Measurements from ENCODE around the gene MPPED1.

Gene MPPED1

DNA sequence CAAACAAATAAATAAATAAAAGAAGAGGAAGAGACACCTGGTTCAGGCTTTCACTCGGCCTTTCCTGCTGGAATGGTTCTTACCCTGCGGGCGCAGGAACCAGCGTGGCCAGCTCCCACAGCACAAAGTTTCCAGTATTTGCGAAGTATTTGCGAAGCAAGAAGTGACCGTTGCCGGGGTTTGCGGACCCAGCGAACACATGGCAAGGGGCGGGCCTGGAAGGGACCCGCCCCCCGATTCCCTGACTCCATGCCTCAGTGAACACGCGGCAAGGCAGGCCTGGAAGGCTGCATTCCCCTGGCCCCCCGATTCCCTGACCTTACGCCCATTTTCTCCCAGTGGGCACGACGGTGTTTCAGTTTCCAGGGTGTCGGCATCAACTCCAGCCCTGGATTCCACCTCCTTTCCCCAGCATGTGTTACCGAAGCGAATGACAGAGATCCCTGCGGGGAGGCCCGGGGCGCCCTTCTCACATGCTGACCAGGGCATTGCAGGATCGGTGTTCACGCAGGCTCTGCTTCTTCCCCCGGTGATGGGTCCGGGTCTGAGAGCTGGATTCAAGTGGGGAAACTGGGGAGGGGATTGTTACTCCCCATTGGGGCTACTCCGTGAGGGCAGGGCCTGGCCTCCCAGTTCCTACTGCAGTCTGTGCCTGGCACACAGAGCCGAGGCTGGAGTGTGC lies 102.8 kb downstream of the MPPED1 start:
- DNase-seq (ENCODE audit: low read depth in 3 of 3, low spot score in 1 of 3): no peak

DNA sequence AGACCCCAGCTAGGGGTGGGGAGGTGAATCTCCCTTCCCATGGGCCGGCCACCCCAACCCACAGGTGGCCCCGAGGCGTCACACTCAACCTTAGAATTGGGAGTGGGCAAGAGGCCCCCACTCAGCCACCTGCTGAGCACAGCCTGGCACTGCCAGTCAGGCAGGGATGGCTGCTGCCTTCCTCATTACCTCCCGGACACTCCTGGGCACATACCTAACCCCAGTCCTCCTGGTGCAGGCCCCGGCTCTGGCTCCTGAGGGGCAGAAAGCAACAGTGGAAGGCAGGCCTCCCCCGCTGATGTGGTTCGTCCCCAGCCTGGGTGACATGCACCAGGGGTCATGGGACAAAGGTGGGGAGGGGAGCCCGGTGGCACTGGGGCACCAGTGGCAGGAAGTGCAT lies 103.6 kb downstream of the MPPED1 start:
- no peak for DNase-seq (ENCODE audit: low read depth in 3 of 3, low spot score in 1 of 3)

DNA sequence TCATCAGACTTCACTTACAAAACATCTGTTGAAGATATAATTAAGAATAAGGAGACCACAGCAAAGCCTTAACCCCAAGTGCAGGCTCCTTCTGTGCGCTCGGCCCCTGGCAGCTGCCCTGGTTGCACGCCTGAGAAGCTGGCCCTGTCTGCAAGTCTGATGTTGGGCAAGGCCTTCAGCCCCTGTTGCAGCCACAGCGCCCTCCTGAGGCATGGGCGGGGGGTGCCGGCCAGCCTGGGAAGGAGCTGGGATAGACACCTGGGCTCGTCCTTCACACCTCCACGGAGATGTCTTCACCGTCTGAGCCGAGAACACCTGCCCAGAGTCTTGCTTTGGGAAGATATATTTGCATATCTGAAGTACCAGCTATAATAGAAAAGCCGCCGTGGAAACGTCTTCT lies 104.1 kb downstream of the MPPED1 start:
- DNase-seq (ENCODE audit: low read depth in 3 of 3, low spot score in 1 of 3): no peak

DNA sequence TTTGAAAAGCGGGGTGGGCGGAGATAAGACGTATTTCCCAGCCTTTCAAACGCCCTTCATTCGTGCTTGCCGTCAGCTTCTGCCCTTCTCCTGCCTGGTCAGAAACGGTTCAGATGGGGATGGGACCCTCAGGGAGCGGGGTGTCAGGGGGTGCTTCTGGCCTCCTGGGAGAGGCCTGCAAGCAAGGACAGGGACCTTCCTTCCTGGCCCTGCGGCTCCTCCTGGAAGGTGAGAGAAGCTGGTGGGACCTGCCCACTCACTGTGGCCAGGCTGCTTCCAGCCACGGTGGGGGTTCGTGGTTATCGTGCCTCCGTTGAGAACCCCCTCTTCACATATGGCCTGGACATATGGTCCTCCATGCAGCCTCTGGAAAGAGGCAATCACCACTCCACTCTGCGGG lies 104.6 kb downstream of the MPPED1 start:
- no peak for DNase-seq (ENCODE audit: low read depth in 3 of 3, low spot score in 1 of 3)

DNA sequence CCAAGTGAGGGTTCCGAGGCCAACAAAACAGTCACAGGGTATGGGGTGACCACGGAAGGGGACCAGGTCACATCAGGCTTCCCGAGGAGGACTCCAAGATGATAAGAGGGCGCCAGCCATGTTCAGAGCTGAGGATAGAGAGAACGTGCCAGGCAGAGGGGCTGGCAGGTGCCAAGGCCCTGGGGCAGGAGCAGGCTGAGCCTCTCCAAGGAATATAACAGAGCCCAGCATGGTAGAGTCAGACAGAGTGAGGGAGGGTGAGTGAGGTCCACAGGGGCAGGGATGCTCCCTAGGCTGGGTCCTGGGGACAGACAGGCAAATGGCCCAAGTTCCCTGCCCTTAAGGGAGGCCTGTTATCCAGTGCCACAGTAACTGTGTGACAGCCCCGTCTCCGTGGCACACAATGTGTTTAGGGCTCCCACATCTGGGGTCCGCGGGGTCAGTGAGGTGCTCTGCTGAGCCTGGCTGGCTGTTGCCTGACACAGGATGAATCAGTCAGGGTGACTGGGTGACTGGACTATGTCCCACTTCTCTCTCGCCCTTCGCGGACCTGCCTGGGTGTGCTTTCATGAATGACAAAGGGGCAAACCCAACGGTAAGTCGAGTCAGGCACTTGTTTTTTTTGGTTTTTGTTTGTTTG lies 105.3 kb downstream of the MPPED1 start:
- DNase-seq (ENCODE audit: low read depth in 3 of 3, low spot score in 1 of 3): no peak

DNA sequence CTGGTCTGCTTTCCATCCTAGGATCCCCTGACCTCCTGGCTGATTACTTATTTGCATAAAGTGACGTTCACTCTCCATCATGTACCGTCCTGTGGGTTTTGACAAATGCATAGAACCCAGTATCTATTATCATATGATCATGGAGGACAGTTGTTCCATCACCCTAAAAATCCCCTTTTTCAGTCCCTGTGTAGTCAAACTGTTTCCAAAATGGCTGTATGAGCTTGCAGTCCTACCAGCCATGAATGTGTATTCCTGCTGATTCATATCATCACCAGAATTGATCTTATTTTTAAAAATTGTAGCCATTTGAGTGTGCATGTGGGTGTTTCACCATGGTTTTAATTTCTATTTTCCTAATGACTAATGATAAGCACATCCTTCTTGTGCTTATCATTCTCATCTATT lies 108.8 kb downstream of the MPPED1 start:
- no peak for DNase-seq (ENCODE audit: low read depth in 3 of 3, low spot score in 1 of 3)

DNA sequence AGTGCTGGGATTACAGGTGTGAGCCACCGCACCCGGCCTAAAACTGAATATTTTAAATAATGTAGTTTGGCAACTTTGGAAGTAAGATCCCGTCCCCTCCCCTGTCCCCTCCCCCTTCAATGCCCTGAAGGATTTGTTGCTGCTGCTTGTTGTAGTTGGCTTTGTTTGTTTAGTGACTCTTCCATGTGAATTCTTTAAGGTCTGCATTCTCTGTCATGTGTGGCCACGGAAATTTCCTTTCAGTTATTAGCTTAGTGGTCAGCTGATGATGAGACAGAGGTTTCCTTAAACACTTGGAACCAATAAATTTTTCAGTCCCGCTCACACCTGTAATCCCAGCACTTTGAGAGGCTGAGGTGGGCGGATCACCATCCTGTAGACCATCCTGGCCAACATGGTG lies 109.9 kb downstream of the MPPED1 start:
- DNase-seq (ENCODE audit: low read depth in 3 of 3, low spot score in 1 of 3): no peak

DNA sequence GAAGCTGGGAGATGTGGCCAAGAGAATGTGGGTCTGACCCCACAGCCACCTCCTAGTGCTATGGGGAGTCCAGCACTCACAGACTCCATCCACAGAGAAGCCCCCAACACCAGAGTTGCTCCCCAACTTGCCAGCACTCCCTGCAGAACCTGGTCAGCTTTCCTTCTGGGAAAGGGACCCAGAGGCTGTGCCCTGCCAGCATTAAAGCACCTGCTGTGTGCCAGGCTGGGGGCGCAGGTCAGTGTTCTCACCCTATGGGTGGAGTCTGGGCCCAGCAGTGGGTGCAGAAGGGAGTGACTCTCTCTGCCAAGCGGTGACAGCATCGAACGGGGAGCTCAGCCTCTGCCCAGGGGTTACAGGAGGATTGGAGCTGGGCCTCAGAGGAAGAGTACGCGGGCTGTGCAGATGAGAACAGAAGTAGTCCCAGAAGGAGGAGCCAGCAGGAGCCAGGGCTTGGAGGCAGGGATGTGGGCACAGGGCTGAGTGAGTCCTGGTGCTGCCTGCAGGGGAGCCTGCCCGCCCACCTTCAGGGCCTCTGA lies 114.4 kb downstream of the MPPED1 start:
- DNase-seq (ENCODE audit: low read depth in 3 of 3, low spot score in 1 of 3): no peak

- DNase-seq (ENCODE audit: low read depth in 3 of 3, low spot score in 1 of 3): no peak
These were observed 115.1 kb downstream of the MPPED1 start for GRCh38 chr22:43526946-43527345.

DNA sequence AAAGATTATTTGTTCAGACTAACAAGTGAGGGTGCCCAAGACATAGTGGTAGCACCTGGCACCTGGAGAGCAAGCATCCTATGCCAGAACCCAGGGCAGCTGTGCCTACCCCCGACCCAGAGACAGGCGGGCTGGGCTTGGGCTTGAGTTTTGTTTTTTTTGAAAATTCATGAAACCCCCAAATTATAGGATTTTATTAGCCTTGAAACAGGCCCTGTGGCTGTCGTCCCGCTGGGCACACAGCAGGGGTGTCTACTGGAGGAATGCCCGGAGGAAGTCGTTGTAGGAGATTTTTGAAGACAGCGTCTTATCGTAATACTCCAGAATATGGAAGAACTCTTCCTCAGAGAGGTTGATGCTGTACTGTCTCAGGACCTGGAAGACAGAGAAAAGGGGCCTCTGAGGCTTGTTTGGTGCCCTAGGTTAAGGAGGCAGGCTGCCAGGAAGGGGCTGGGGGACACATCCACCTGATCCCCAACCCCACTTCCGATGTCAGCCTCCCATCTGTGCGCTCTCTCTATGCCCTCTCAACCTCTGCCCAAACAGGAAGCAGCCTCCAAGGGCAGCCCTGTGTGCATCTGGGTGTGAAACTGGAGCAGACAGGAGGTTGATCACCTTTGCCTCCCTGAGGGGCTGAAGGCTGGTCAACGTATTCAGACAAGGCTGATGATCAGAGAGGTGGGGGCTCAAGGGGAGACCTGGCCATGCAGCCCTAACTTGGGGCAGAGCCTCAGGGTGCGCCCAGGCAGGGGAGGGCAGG lies 117.0 kb downstream of the MPPED1 start:
- no peak for DNase-seq (ENCODE audit: low read depth in 3 of 3, low spot score in 1 of 3)

GRCh38 chr22:43529461-43529860 lies 117.6 kb downstream of the MPPED1 start:
- no peak for DNase-seq (ENCODE audit: low read depth in 3 of 3, low spot score in 1 of 3)

GRCh38 chr22:43529934-43530333 lies 118.1 kb downstream of the MPPED1 start:
- DNase-seq (ENCODE audit: low read depth in 3 of 3, low spot score in 1 of 3): no peak

GRCh38 chr22:43530349-43531201 lies 118.8 kb downstream of the MPPED1 start:
- DNase-seq (ENCODE audit: low read depth in 3 of 3, low spot score in 1 of 3): no peak

DNA sequence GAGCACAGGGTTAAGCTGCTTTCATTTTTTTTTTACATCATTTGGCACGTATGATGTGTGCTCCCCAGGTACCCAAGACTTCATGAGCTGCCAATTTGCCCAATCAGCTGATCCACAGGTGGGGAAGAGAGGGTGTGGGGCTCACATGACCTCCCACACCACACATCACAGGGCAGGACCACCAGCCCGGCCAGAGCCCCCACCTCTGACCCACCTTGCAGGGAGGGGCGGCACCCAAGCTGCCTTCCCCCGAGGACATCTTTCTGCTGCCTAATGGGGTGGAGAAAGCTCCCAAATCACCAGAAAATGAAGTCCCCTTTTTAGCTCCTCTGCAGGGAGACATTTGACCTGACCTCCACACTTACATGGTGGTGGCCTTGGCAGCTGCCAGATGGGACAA lies 119.8 kb downstream of the MPPED1 start:
- DNase-seq (ENCODE audit: low read depth in 3 of 3, low spot score in 1 of 3): no peak

- DNase-seq (ENCODE audit: low read depth in 3 of 3, low spot score in 1 of 3): no peak
These were observed 120.7 kb downstream of the MPPED1 start for GRCh38 chr22:43532301-43533155.

DNA sequence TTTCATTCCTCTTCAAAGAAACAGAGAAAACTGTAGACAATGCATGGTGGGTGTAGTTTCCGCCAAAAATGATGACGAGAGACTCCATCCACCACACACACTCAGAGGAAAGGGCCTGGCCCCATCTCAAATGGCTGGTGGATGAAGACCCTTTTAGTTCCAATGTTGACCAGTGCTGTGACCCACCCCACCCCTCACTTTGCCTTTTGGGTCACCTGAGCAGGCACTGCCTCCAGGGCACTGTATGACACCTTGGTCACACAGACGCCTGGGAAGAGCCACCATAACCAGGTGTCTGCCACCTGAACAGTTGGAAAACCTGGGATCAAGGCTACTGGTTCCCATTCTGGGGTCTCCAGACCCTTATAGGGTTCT lies 121.3 kb downstream of the MPPED1 start:
- no peak for DNase-seq (ENCODE audit: low read depth in 3 of 3, low spot score in 1 of 3)

- DNase-seq (ENCODE audit: low read depth in 3 of 3, low spot score in 1 of 3): no peak
These were observed 122.0 kb downstream of the MPPED1 start for GRCh38 chr22:43533656-43534428.

- DNase-seq (ENCODE audit: low read depth in 3 of 3, low spot score in 1 of 3): no peak
These were observed 123.1 kb downstream of the MPPED1 start for GRCh38 chr22:43534916-43535315.

- no peak for DNase-seq (ENCODE audit: low read depth in 3 of 3, low spot score in 1 of 3)
These were observed 123.5 kb downstream of the MPPED1 start for GRCh38 chr22:43535336-43535735.

- no peak for DNase-seq (ENCODE audit: low read depth in 3 of 3, low spot score in 1 of 3)
These were observed 123.9 kb downstream of the MPPED1 start for GRCh38 chr22:43535741-43536140.

Data from stimulated activated CD4-positive, alpha-beta T cell treated with anti-CD3 and anti-CD28 coated beads, TNF-alpha, amount 100 ng/mL, for 1 hour (primary cell).